HG03280 (cell line): ENCODE results near the gene DOCK7.
"Not testable (repeated sequence)": the region's sequence is repeated elsewhere in the genome, so short reads cannot be mapped to it uniquely, and the experiment has no call there.

Source experiments
- ATAC-seq: cut with Tn5 transposase; IDR thresholded peaks from one replicate; pipeline ENCODE4 v1.9.1; 2021; ENCODE audit warnings: mild to moderate bottlenecking, moderate library complexity; ENCODE audit not compliant: unreplicated experiment

Gene DOCK7

DNA sequence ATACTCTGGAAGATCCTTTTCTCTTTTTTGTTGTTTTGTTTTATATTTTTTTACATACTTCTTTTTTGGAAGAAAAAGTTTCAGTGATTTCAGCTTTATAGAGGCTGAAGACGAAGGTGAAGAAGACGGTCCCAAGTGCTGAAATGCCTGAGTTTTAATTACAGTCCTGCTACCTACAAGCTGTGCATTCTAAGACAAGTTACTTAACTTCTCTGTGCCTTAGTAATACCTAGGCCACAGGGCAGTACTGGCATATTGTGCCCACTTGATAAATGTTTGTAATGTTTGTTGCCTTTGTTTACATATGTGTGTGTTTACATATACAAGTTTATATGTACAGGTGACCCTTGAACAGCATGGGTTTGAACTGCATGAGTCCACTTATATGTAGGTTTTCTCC lies 147.1 kb downstream of the DOCK7 start:
- ATAC-seq: no peak

DNA sequence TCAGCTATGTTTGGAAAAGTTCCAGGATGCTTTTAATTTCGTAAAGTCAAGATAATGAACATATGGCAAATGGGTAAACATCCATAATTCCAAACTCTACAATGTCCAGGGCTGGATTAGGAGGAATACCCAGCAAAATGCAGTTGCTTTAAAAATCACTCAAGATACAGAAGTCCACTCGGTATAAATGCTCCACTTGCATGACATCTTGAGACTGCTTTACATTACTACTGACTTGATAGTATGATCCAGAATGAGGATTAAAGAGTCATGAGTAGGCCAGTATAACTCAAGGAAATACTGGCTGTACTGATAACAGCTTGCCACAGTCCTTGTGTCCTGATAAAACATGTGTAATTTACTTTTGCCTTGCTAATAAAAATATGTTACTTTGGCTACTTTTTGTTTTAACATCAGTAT lies 149.1 kb downstream of the DOCK7 start:
- no peak for ATAC-seq

DNA sequence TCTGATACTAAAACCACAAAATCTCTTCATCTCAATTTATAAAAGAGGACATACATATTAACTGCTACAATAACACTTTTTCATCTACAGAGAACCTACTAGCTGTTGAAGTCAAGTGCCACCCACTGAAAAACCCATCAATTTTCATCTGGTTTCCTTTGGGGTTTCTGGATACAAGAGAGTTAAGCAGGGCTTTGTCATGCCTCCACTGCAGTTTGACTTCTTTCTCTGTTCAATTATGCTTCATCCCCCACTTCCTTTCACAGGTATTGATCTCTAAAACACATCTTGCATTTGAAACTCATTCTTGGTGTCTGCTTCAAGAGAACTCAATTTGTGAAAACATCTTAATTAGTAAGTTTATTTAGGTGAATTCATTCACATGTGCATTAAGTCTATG lies 151.3 kb downstream of the DOCK7 start:
- ATAC-seq: no peak

DNA sequence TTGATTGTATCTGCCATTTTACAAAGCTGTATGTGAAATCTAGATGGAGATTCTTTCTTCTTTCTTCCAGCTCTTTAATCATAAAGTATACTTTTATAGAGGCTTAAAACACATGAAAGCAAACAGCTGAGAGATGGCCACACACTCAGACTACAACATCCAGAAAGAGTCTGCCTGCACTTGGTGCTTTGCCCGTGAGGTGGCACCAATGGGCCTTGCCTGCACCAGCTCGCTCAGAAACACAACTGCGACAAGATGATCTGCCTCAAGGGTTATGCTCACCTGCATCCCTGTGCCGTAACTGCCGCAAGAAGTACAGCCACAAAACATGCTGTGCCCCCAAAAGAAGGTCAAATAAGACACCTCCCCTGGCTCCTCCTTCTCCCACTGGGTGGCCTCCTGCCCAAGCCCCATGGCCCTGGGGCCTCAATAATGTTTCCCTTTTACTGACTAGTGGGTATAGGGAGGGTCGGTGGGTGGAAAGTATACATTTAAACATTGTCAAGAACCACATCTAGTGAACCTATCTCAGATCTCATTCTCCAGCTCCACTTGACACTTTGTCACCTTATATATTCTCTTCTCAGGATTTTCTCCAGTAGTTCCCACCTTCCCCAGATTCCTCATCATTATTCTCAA lies 157.6 kb downstream of the DOCK7 start:
- no peak for ATAC-seq

DNA sequence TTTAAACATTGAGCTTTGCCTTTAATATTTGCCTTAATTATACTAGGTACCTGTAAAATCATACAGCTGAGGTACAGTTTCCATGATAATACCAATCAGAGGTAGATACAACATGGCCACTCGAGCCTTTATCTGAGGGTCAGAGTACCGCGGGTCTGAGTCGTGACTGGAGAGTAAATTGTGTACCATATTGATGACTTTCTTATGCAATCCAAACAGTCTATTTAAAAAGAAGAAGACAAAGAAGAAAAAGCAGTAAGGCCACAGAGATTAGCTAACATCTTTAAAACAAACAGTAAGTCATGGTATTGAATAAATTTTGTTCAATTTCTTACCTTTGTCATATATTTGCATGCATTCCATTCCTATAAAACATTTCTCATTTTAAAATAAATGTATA lies 159.0 kb downstream of the DOCK7 start:
- ATAC-seq: no peak

DNA sequence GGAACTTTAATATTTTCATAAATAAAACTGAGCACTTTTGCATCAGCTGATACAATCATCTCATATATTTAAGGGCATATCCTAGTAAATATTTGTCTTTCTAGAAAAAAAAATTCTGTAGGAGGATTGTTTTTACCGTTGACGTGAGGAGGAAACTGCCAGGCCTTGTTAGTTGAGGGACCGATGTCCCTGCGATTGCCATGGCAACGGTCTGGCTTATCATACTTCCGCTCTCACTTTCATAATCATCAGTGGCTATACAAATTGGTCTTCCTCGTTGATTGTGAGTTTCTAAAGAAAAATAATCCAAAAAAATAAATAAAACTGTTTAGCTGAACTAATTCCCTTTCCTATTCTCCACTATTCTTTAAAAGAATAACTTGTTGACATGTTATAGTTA lies 160.2 kb downstream of the DOCK7 start:
- no peak for ATAC-seq

DNA sequence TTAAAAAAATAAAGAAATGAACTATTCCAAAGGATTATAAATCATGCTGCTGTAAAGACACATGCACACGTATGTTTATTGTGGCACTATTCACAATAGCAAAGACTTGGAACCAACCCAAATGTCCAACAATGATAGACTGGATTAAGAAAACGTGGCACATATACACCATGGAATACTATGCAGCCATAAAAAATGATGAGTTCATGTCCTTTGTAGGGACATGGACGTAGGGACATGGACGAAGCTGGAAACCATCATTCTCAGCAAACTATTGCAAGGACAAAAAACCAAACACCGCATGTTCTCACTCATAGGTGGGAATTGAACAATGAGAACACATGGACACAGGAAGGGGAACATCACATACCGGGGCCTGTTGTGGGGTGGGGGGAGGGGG lies 160.8 kb downstream of the DOCK7 start:
- ATAC-seq: not testable (repeated sequence)

DNA sequence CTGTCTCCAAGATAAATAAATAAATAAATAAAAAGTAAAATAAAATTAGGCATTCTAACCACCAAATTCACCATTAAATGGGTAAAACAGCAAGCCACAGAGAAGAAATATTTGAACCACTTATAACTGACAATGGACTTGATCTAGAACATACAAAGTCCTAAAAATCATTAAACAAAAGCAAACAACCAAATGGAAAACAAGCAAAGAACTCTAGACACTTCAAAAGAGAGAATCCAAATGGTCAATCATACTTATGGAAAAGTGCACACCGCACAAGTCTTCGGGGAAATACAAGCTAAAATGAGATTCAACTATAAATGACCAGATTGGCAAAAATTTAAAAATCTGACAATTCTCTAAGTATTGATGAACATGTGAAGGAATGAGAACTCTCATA lies 164.3 kb downstream of the DOCK7 start:
- no peak for ATAC-seq

DNA sequence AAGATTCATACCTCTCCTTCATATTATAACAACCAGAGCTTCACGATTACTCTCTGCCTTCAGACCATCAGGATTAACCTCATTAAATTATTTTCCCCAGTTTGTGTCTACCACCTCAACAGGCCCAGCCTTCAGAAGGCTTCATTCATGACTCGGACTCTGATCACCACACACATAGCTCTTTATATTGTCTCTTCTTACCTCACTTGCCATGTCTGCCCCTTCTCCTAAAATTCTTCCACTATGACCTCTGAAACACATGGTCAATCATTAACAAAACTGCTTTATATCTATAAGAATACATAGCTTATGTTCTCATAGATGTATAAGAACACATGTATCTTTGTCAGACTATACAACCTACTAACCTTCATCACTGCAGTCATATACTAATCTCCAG lies 171.6 kb downstream of the DOCK7 start:
- no peak for ATAC-seq

DNA sequence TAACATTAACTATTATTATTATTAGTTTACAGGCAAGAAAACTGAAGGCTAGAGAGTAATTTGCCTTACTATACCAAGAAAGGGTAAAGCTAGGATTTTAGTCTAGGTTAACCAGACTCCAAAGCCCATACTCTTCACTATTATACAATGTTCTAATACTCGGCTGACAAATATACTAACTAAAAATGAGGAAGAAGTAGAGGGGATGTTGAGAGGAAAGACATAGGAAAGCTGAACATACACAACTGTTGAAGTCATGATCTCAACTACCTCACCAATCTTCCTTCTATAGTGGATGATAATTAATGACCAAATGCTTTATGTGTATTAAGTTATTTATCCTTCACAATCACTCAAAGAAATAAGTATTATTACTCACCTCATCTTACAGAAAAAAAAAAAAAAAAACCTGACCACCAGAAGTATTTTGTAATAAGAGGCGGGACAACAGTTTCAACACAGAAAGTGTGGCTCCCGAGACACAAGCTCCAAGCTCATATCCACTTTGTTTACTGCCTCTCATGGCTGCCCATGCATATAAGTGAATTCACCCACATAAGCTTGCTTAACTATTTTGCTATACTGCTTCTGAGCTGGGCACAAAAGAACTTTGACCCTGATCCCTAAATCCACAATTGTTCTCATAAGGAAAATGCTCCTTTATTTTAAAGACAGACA lies 173.3 kb downstream of the DOCK7 start:
- no peak for ATAC-seq

DNA sequence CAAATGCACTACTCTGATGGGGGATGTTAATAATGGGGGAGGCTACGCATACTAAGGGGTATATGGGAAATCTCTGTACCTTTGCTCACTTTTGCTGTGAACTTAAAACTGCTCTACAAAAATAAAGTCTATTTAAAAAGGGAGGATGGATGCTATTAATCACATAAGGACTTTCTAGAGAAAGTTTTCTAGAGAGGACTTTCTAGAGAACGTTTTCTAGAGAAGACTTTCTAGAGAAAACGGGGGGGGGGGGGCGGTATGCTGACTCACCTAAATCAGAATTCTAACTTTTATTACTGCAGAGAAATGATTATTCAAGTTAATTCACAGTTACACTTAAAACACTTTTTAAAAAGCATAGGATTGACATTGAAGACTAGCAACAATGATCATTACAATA lies 175.2 kb downstream of the DOCK7 start:
- ATAC-seq: no peak

DNA sequence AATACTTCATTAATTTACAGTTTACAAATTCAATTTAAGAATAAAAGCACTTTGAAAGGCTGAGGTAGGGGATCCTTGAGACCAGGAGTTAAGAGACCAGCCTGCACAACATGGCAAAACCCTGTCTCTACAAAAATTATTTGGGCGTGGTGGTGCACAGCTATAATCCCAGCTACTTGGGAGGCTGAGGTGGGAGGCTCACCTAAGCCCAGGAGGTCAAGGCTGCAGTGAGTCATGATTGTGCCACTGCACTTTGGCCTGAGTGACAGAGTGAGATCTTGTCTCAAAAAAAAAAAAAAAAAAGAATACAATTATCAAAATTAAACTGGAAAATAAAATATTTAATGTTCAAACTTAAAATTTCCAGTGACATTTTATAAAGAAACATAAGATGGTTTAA lies 179.2 kb downstream of the DOCK7 start:
- ATAC-seq: no peak

DNA sequence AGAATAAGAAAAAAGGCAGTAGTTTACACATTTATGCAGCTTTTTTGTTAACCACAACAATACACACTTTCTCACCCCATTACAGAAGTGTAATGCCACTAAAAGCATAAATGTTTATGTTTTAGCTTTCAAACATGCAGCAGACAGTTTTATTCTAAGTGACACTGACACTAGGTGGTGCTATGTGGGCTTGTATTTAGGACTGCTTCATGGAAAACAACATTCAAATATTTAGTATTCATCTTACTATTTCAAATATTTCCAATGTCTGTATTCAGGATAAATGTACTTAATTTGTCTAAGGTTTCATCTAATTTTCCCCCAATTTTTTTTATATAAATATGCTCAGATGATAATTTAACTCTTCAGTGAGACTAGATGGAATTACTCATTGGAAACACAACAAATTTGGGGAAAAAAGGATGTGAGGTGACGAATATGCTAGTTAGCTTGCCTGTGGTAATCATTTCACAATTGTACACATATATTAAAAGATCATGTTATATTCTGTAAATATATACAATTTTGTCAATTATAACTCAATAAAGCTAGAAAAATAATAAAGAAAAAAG lies 179.9 kb downstream of the DOCK7 start:
- no peak for ATAC-seq

DNA sequence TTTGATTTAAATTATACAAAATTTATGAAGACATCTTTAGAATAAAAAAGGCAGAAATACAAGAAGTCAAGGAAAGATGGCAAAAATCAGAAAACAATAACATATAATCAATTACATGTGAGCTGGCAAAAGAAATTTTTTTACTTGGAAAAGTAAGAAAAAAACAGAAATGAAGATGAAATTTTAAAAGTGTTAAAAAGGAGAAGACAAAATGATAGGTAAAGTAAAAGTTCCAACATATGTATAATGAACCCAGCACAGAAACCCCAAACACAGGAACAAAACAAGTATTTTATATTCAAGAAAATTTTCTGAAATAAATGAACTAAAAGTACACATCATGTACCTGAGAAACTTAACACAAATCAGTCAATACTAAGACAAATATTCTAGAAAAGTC lies 188.0 kb downstream of the DOCK7 start:
- no peak for ATAC-seq

DNA sequence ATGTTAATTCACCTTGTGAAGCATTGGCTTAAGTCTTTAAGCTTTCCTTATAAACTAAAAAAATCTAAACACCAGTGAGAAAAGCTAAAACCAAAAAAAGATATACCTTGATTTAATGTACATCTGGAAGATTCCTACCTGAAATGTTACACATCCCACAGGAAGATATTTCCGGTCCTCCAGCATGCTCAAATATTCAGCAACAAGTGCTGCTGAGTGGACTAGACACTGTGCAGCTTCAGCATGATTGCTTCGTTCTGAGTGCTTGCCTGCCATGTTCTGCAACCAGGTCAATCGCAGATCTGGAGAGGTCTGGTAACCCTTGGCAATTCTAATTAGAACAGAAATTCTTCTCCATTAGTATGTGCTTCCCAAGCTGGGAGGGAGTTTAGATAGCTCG lies 194.0 kb downstream of the DOCK7 start:
- ATAC-seq: no peak

DNA sequence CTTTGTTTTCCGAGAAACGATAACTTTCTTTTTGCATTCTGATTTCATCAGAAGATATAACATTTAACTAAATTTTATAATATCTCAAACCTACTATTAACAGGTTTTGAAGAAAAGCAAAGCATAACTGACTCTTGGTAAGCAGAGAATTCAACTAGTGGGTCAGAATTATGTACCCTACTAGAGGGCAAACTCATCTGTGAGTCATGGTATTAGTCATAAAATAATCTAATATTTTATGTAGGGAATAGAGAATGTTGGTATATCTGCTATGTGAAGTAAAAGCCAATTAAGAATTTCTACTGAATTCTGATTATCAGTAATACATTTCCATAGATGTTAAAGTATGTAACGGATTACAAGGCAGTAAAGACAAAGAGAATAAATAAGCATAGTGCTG lies 194.5 kb downstream of the DOCK7 start:
- ATAC-seq: no peak

DNA sequence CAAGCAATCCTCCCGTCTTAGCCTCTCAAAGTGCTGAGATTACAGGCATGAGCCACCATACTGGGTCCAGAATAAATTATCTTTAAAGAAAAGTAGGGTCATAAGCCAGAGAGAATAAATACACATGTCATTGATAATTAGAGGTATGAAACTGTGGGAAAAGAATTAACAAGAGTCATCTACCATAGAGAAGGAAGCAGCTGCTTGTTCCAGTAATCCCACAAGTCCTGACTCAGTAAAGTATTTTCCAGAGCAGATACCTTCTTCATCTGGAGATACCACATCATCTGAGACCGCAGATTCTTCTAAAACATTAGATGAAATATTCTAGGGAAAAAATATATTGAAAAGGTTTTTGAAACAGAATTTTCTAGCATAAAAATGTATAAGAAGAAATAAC lies 195.7 kb downstream of the DOCK7 start:
- ATAC-seq: no peak

DNA sequence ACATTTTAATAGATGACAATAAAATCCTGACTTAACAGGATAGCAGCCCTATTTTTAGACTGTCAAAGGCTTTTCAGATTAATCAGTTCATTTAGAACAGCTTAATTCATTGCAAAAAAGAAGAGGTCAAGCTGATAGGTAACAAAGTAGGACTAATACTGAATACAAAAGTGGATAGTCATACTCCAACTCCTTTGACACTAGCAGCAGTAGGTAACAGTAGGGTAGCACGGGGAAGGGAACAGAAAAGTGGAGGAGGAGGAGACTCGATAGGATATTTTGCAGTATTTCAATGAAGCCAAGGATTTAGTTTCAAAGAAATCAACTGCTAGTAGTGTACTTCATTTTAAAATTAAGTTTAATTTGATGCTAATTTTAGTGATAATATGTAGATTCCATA lies 200.2 kb downstream of the DOCK7 start:
- ATAC-seq: no peak

DNA sequence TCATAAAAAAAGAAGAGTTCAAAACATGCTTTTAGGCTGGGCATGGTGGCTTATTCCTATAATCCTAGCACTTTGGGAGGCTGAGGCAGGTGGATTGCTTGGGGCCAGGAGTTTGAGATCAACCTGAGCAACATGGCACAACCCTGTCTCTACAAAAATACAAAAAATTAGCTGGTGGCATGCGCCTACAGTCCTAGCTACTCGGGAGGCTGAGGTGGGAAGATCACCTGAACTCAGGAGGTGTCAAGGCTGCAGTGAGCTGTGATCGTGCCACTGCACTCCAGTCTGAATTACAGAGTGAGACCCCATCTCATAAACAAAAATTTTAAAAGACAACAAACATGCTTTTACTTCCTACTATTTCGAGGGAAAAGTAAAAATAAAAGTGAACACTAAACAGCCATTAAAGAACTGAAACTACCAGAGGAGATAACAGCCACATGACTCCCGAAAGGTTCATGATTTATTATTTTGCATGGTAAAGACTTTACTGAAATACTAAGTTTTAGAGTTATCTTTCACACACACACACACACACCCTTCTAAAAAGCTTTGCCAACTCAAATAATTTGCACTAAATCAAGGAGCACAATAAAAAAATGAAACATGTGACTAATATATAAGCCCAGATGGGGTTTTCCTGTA lies 203.2 kb downstream of the DOCK7 start:
- no peak for ATAC-seq

DNA sequence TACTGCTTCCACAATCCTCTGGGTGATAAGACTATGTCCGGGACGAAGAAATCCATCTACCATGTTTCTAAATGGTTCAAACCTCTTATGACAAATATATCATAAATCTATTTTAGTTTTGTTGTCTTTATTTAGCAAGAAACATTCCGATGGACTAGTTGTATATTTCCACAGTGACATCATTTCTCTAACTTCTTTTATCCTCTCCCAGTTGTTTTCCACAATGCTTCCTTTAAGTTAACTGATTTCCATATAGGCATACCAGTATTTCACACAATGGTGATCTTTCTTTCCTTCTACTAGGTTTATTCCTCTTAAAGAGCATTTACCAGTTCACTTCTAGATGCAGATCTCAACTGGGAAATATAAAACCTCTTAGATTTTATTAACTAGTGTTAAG lies 206.5 kb downstream of the DOCK7 start:
- ATAC-seq: no peak

DNA sequence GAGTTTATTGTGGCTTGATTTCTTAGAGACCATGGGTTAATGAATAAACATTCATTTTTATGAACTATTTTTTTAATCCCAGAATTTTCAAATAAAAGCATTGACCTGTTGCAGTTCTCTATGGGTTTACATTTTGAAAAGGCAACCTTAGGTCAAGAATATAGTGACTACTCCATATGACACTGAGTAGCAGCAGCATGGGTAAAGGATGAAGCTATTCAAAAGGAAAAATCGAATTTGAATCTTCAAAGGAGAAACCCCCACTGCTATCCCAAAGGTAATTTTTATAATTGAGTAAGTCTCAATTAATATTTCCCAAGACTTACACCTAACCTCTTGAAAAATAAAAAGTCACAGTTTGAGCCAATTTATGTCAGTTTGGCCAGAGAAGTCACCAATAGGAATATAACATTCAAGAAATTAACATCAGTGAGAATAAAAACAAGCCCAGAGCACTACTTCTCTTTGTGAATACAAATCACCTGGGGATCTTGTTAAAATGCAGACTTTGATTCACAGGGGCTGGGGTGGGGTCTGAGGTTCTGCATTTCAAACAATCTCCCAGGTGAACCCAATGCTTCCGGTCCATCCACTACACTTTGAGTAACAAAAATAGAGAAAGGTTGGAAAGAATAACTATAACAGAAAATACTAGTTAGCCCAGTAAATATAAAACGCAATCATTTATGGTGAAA lies 211.5 kb downstream of the DOCK7 start:
- no peak for ATAC-seq

DNA sequence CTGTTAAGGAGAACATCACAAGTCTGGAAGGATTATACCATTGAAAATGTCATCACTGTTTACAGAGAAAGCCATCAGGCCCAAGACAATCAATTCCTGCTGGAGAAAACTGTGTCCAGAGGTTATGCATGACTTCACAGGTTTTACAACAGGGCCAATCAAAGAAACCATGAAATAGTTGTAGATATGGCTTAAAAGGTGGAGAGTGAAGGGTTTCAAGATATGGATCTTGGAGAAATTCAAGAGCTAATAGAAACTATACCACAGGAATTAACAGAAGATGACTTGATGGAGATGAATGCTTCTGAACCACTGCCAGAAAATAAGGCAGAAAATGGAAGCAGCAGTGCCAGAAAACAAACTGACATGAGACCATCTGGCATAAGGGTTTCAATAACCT lies 221.1 kb downstream of the DOCK7 start:
- no peak for ATAC-seq
